HEK293 (cell line): ENCODE results near the gene KCNH8.

Experiments used
- CTCF ChIA-PET: fragments of 350-600 bp; formaldehyde crosslinking; extraction: SDS; loops from one replicate; lab custom pipeline; 2021; ENCODE audit warnings: antibody characterized with exemption; lab: Yijun Ruan, JAX
- POLR2A ChIA-PET: fragments of 300-600 bp; formaldehyde crosslinking; extraction: SDS; loops from one replicate; lab custom pipeline; 2020; ENCODE audit warnings: antibody characterized with exemption, inconsistent platforms; lab: Yijun Ruan, JAX
- H3K27ac ChIP-seq: fragments of 200-500 bp; sonication (Bioruptor generic); 2 replicates; pipeline ENCODE4 v1.5.1; 2014; ENCODE audit warnings: low read depth, low read length, control low read depth, inconsistent platforms; ENCODE audit errors: extremely low read depth
- H3K36me3 ChIP-seq, 2 experiments: fragments of 200-500 bp in 1 of 2; sonication (Bioruptor generic) in 1 of 2; 1 replicate in 1 of 2; 2 replicates in 1 of 2; pipeline ENCODE4 v1.5.1; 2014 to 2017; ENCODE audit warnings: inconsistent platforms in 2 of 2, low read length in 2 of 2; ENCODE audit not compliant: control insufficient read depth in 2 of 2, insufficient read depth in 1 of 2
- H3K4me1 ChIP-seq: fragments of 200-500 bp; sonication (Bioruptor generic); 2 replicates; pipeline ENCODE4 v1.5.1; 2014; ENCODE audit warnings: mild to moderate bottlenecking, low read length, inconsistent platforms; ENCODE audit not compliant: control insufficient read depth, insufficient read depth
- H3K4me3 ChIP-seq: 2 replicates; pipeline ENCODE4 v1.5.1; 2011; ENCODE audit warnings: low read depth, mild to moderate bottlenecking, control low read depth, low read length, moderate library complexity
- H3K9me3 ChIP-seq: fragments of 200-500 bp; sonication (Bioruptor generic); 2 replicates; pipeline ENCODE4 v1.5.1; 2014; ENCODE audit warnings: low read depth, low read length, inconsistent platforms; ENCODE audit not compliant: control insufficient read depth, insufficient read depth
- BCL11A ChIP-seq: fragments of 450-650 bp; formaldehyde crosslinking; IDR thresholded peaks from 2 replicates; pipeline ENCODE4 v1.5.1; 2016; ENCODE audit warnings: low read depth, missing biosample characterization, missing genetic modification characterization
- GFI1B ChIP-seq: fragments of 450-650 bp; formaldehyde crosslinking; IDR thresholded peaks from 2 replicates; pipeline ENCODE4 v1.5.1; 2016; ENCODE audit warnings: missing biosample characterization, missing genetic modification characterization
- GLIS2 ChIP-seq: fragments of 450-650 bp; formaldehyde crosslinking; IDR thresholded peaks from 2 replicates; pipeline ENCODE4 v1.5.1; 2016; ENCODE audit warnings: missing biosample characterization, missing genetic modification characterization
- MYNN ChIP-seq: fragments of 450-650 bp; formaldehyde crosslinking; IDR thresholded peaks from 2 replicates; pipeline ENCODE4 v1.5.1; 2016; ENCODE audit warnings: missing biosample characterization, missing genetic modification characterization, borderline replicate concordance
- PRDM1 ChIP-seq: fragments of 450-650 bp; formaldehyde crosslinking; IDR thresholded peaks from 2 replicates; pipeline ENCODE4; 2016; ENCODE audit warnings: missing biosample characterization, missing genetic modification characterization
- SP2 ChIP-seq: fragments of 450-650 bp; formaldehyde crosslinking; IDR thresholded peaks from 2 replicates; pipeline ENCODE4 v1.5.1; 2016; ENCODE audit warnings: missing biosample characterization, missing genetic modification characterization
- SP7 ChIP-seq: fragments of 450-650 bp; formaldehyde crosslinking; IDR thresholded peaks from 2 replicates; pipeline ENCODE4 v1.5.1; 2016; ENCODE audit warnings: missing biosample characterization, missing genetic modification characterization
- TCF7L2 ChIP-seq: IDR thresholded peaks from 2 replicates; pipeline ENCODE4 v1.6.1; 2011; ENCODE audit warnings: low read depth, mild to moderate bottlenecking, inconsistent platforms, low read length, moderate library complexity, borderline replicate concordance
- ZBTB20 ChIP-seq: fragments of 450-650 bp; formaldehyde crosslinking; IDR thresholded peaks from 2 replicates; pipeline ENCODE4 v1.5.1; 2016; ENCODE audit warnings: missing biosample characterization, missing genetic modification characterization
- ZNF157 ChIP-seq: fragments of 450-650 bp; formaldehyde crosslinking; IDR thresholded peaks from 2 replicates; pipeline ENCODE4 v1.5.1; 2016; ENCODE audit warnings: missing biosample characterization, missing genetic modification characterization
- ZNF169 ChIP-seq: fragments of 450-650 bp; formaldehyde crosslinking; IDR thresholded peaks from 2 replicates; pipeline ENCODE4 v1.5.1; 2016; ENCODE audit warnings: missing biosample characterization, missing genetic modification characterization
- ZNF174 ChIP-seq: fragments of 450-650 bp; formaldehyde crosslinking; IDR thresholded peaks from 2 replicates; pipeline ENCODE4 v1.5.0; 2017; ENCODE audit warnings: missing biosample characterization, mild to moderate bottlenecking, missing genetic modification characterization
- ZNF335 ChIP-seq: fragments of 450-650 bp; formaldehyde crosslinking; conservative IDR thresholded peaks from 2 replicates; pipeline ENCODE4 v1.5.1; 2016; ENCODE audit warnings: missing biosample characterization, missing genetic modification characterization
- ZNF391 ChIP-seq: fragments of 450-650 bp; formaldehyde crosslinking; IDR thresholded peaks from 2 replicates; pipeline ENCODE4 v1.5.1; 2016; ENCODE audit warnings: low read depth, missing biosample characterization, missing genetic modification characterization, borderline replicate concordance
- ZNF48 ChIP-seq: fragments of 450-650 bp; formaldehyde crosslinking; IDR thresholded peaks from 2 replicates; pipeline ENCODE4 v1.5.1; 2016; ENCODE audit warnings: missing biosample characterization, missing genetic modification characterization
- ZNF560 ChIP-seq: fragments of 450-650 bp; formaldehyde crosslinking; IDR thresholded peaks from 2 replicates; pipeline ENCODE4 v1.5.1; 2017; ENCODE audit warnings: missing biosample characterization, missing genetic modification characterization, borderline replicate concordance
- ZNF843 ChIP-seq: fragments of 450-650 bp; formaldehyde crosslinking; IDR thresholded peaks from 2 replicates; pipeline ENCODE4 v1.5.1; 2016; ENCODE audit warnings: missing biosample characterization, missing genetic modification characterization
- ZSCAN30 ChIP-seq: fragments of 450-650 bp; IDR thresholded peaks from 2 replicates; pipeline ENCODE4 v1.5.1; 2018; ENCODE audit warnings: missing biosample characterization, mild to moderate bottlenecking, missing genetic modification characterization, moderate library complexity
- TF ChIP-seq, protein P1 (sequence below): fragments of 450-650 bp; formaldehyde crosslinking; IDR thresholded peaks from 2 replicates; pipeline ENCODE4 v1.5.1; 2016; ENCODE audit warnings: missing biosample characterization, missing genetic modification characterization, low read depth
- TF ChIP-seq, protein P2 (sequence below): fragments of 450-650 bp; formaldehyde crosslinking; IDR thresholded peaks from 2 replicates; pipeline ENCODE4 v1.5.1; 2016; ENCODE audit warnings: missing biosample characterization, missing genetic modification characterization

Gene KCNH8

GRCh38 chr3:19446138-19446537 lies 297.8 kb downstream of the KCNH8 start (continued):
- no peak for TF ChIP-seq ZNF157
- TF ChIP-seq ZBTB20 (tag by site-specific recombination): no peak
- TF ChIP-seq SP2 (tag by site-specific recombination): no peak
- TF ChIP-seq MYNN (tag by site-specific recombination): no peak
- no peak for TF ChIP-seq GFI1B (tag by site-specific recombination)
- TF ChIP-seq GLIS2 (tag by site-specific recombination): no peak

DNA sequence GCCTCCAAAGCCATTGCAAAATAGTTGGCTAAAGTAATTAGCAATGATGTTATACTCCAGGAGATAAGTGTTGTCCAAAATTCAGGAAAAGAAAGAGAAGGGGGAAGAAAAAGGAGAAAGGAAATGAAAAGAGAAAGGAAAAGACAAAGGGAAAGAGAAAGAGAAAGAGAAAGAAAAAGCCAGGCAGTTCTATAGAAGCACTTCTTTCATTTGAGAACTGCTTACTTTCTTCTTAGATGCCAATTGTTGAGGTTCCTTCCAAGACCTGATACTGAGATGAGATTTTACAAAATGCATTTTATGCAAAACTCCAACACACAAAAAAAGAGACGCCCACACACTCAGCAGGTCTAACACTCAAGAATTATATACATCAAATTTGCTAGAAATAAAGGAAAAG lies 298.4 kb downstream of the KCNH8 start:
- Histone ChIP-seq H3K36me3 (no peaks in the 10 kb centered on the region), H3K4me1 (no peaks in the 10 kb centered on the region), H3K27ac (no peak overlapping the region), H3K4me3 (no peak overlapping the region), H3K9me3 (no peaks in the 10 kb centered on the region)
- TF ChIP-seq PRDM1 (peak; percentile 40; the same call in 1 of the 2 replicates), ZNF843 (tag by site-specific recombination) (no peak), ZNF560 (tag by site-specific recombination) (no peak)
- TF ChIP-seq, protein P1, sequence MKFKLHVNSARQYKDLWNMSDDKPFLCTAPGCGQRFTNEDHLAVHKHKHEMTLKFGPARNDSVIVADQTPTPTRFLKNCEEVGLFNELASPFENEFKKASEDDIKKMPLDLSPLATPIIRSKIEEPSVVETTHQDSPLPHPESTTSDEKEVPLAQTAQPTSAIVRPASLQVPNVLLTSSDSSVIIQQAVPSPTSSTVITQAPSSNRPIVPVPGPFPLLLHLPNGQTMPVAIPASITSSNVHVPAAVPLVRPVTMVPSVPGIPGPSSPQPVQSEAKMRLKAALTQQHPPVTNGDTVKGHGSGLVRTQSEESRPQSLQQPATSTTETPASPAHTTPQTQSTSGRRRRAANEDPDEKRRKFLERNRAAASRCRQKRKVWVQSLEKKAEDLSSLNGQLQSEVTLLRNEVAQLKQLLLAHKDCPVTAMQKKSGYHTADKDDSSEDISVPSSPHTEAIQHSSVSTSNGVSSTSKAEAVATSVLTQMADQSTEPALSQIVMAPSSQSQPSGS (tag by site-specific recombination): no peak
- ChIA-PET CTCF (no interaction called here), POLR2A (no interaction called here)

GRCh38 chr3:19455546-19455945 lies 307.2 kb downstream of the KCNH8 start:
- Histone ChIP-seq H3K9me3 (no peaks in the 10 kb centered on the region), H3K27ac (no peak overlapping the region), H3K36me3 (no peaks in the 10 kb centered on the region), H3K4me1 (no peaks in the 10 kb centered on the region), H3K4me3 (no peak overlapping the region)
- ChIA-PET POLR2A (no interaction called here), CTCF (interaction anchor here (0.7 kb wide), 1 partner anchor 642 kb away, joined by 4 read pairs; no protein-coding TSS in a partner anchor)
- TF ChIP-seq ZNF391 (tag by site-specific recombination) (no peak), TCF7L2 (no peak), ZNF48 (tag by site-specific recombination) (no peak), ZSCAN30 (tag by site-specific recombination) (no peak), ZNF174 (tag by site-specific recombination) (no peak), BCL11A (tag by site-specific recombination) (no peak), ZNF169 (tag by site-specific recombination) (no peak), ZNF335 (tag by site-specific recombination) (no peak), SP7 (no peak)
- TF ChIP-seq, protein P2, sequence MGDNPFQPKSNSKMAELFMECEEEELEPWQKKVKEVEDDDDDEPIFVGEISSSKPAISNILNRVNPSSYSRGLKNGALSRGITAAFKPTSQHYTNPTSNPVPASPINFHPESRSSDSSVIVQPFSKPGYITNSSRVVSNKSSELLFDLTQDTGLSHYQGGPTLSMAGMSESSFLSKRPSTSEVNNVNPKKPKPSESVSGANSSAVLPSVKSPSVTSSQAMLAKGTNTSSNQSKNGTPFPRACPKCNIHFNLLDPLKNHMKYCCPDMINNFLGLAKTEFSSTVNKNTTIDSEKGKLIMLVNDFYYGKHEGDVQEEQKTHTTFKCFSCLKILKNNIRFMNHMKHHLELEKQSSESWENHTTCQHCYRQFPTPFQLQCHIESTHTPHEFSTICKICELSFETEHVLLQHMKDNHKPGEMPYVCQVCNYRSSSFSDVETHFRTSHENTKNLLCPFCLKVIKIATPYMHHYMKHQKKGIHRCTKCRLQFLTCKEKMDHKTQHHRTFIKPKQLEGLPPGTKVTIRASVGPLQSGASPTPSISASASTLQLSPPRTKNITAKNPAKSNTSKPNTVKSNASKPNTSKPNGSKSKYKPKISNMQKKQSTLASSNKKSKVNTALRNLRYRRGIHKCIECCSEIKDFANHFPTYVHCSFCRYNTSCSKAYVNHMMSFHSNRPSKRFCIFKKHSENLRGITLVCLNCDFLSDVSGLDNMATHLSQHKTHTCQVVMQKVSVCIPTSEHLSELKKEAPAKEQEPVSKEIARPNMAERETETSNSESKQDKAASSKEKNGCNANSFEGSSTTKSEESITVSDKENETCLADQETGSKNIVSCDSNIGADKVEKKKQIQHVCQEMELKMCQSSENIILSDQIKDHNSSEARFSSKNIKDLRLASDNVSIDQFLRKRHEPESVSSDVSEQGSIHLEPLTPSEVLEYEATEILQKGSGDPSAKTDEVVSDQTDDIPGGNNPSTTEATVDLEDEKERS (tag by site-specific recombination): no peak
